ENCODE results near the gene AP1S3. TPM values are rescaled to one million over a fixed set of nuclear protein-coding genes. Genes with fewer than 3 reads are reported as not detected.

AP1S3 gene
- total and polyA plus RNA-seq, 7 donors, result 0.05 to 0.69 (median 0.10) TPM; not detected in 2

DNA sequence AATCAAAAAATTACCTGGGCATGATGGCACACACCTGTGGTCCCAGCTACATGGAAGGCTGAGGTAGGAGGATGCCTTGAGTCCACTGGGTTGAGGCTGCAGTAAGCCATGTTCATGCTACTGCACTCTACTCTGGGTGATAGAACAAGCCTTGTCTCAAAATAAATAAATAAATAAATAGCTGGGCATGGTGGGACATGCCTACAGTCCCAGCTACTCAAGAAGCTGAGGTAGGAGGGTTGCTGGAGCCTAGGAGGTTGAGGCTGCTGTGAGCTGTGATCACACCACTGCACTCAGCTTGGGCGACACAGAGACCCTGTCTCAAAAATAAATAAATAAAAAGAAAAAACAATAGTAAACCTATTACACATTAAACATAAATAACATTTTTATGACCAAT lies 3.0 kb downstream of the AP1S3 start:
- peaks cover 4% of the 10 kb centered on the region for H3K4me1 ChIP-seq
- peaks cover 0 to 3% (median 3%) of the 10 kb centered on the region in 3 donors for H3K27me3 ChIP-seq (ENCODE audit: insufficient read depth in 3 of 3, low read length in 2 of 3)
- no peaks in the 10 kb centered on the region for H3K9me3 ChIP-seq
- no peaks in the 10 kb centered on the region for H3K36me3 ChIP-seq (ENCODE audit: insufficient read depth in 1 of 2, low read depth in 1 of 2)
- H3K27ac ChIP-seq, result no peak overlapping the region
- H3K4me3 ChIP-seq, result no peak overlapping the region
- no peak for DNase-seq
- 97 to 100% (median 100%) methylated on average over 1 of the region's 1 CpG for whole genome bisulfite sequencing, 3 donors
- ATAC-seq, result no peak
- TF ChIP-seq, protein P1, sequence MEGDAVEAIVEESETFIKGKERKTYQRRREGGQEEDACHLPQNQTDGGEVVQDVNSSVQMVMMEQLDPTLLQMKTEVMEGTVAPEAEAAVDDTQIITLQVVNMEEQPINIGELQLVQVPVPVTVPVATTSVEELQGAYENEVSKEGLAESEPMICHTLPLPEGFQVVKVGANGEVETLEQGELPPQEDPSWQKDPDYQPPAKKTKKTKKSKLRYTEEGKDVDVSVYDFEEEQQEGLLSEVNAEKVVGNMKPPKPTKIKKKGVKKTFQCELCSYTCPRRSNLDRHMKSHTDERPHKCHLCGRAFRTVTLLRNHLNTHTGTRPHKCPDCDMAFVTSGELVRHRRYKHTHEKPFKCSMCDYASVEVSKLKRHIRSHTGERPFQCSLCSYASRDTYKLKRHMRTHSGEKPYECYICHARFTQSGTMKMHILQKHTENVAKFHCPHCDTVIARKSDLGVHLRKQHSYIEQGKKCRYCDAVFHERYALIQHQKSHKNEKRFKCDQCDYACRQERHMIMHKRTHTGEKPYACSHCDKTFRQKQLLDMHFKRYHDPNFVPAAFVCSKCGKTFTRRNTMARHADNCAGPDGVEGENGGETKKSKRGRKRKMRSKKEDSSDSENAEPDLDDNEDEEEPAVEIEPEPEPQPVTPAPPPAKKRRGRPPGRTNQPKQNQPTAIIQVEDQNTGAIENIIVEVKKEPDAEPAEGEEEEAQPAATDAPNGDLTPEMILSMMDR (IDR thresholded peaks at IDR 0.05), result no peak
- intact Hi-C loops (cut with DNase I), result no loop called here

DNA sequence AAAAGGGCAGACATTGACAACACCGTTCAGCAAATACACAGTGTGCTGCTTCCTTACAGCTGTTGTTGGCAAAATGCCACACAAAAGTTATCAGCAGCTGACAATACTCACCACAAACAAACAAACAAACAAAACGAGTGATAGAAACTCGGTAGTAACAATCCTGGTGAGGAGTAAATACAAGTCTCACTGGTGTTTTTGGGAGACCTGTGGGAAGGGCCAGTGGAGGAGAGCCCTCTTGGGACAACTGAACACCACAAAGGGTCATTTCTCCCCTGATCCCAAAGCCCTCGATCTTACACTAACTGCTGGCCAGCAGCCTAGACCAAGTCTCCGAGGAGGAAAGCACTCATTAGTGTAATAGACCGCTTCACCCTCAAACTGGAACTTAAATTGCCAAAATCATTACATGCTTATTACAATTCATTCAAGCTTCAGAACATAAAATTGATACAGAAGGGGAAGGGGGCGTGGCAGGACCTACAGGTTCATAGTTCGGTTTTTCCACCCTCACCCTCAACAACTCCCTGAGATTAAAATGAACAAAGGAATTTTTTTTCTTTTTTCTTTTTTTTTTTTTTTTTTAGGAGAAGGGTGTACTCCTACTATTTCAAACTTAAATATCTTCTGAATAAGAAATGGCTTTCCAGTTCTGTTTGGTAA lies 5.0 kb downstream of the AP1S3 start:
- DNase-seq (no peak), ATAC-seq (no peak)
- 16 to 27% (median 26%) methylated on average over 8 of the region's 8 CpGs for WGBS, 3 donors
- no peaks in the 10 kb centered on the region for H3K36me3 ChIP-seq (ENCODE audit: insufficient read depth in 1 of 2, low read depth in 1 of 2)
- H3K4me1 ChIP-seq, result peaks cover 4% of the 10 kb centered on the region
- peaks cover 0 to 3% (median 3%) of the 10 kb centered on the region in 3 donors for H3K27me3 ChIP-seq (ENCODE audit: insufficient read depth in 3 of 3, low read length in 2 of 3)
- intact Hi-C loops (cut with DNase I), result no loop called here
- no peak overlapping the region for H3K27ac ChIP-seq
- H3K9me3 ChIP-seq, result no peaks in the 10 kb centered on the region
- TF ChIP-seq, protein P1 (IDR thresholded peaks at IDR 0.05), result no peak
- no peak overlapping the region for H3K4me3 ChIP-seq

DNA sequence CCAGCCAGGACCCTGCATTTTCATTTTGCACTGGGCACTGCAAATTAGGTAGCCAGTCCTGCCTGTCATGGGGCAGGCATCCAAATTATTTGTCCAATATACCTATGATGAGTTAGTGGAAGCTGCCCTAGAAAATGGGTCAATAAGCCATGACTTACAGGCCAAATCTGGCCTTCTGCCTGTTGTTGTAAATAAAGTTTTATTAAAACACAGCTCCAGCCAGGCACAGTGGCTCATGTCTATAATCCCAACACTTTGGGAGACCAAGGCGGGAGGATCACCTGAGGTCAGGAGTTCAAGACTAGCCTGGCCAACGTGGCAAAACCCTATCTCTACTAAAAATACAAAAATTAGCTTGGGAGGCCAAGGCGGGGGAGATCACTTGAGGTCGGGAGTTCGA lies 8.3 kb downstream of the AP1S3 start:
- 90 to 95% (median 94%) methylated on average over 5 of the region's 5 CpGs for WGBS, 3 donors

DNA sequence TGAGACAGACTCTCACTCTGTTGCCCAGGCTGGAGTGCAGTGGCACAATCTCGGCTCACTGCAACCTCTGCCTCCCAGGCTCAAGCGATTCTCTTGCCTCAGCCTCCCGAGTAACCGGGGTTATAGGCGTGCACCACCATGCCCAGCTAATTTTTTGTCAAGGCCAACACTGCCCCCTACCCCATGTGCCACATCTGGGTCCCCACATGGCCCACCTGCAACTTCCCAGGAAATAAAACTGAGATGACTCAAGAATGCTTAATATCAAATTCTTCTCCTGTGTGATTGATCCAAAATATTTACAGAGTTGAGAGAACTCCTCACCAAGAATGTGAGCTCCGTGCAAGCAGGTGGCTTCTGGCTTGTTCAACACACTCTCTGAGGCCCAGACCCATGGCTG lies 9.1 kb downstream of the AP1S3 start:
- DNase-seq (no peak), ATAC-seq (no peak)
- WGBS, 3 donors, result 87 to 91% (median 90%) methylated on average over 6 of the region's 6 CpGs
- Histone ChIP-seq H3K9me3 (no peaks in the 10 kb centered on the region), H3K27me3 (ENCODE audit: insufficient read depth in 3 of 3, low read length in 2 of 3) (no peaks in the 10 kb centered on the region), H3K36me3 (ENCODE audit: insufficient read depth in 1 of 2, low read depth in 1 of 2) (no peaks in the 10 kb centered on the region), H3K4me1 (no peaks in the 10 kb centered on the region), H3K4me3 (no peak overlapping the region), H3K27ac (no peak overlapping the region)
- intact Hi-C loops (cut with DNase I), result no loop called here
- TF ChIP-seq, protein P1 (IDR thresholded peaks at IDR 0.05), result no peak

More for the DNA sequence above, 8.3 kb downstream of the AP1S3 start:
- no peak overlapping the region for H3K4me3 ChIP-seq
- DNase-seq (no peak), ATAC-seq (no peak)
- TF ChIP-seq, protein P1 (IDR thresholded peaks at IDR 0.05), result no peak
- no peaks in the 10 kb centered on the region for H3K4me1 ChIP-seq
- H3K36me3 ChIP-seq (ENCODE audit: insufficient read depth in 1 of 2, low read depth in 1 of 2), result no peaks in the 10 kb centered on the region
- no peak overlapping the region for H3K27ac ChIP-seq
- H3K27me3 ChIP-seq (ENCODE audit: insufficient read depth in 3 of 3, low read length in 2 of 3), result no peaks in the 10 kb centered on the region
- no peaks in the 10 kb centered on the region for H3K9me3 ChIP-seq
- intact Hi-C loops (cut with DNase I), result no loop called here

DNA sequence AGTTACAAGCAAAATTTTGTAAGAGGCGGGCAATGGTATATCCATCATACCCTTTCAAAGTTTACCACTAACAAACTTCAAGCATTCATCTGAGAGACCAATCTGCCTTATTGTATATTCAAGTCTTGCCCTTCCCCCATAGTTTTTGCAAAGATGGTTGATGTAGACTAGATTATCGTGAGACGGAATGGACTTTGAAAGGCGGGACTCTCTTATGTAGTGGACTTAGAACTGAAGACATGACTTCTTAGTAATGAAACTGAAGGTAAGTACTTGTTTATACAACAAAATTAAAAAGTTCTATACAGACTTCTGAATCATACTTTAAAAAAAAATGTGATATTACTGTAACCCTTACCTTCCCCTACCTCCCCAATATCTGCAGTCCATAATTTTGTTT lies 10.4 kb downstream of the AP1S3 start:
- Histone ChIP-seq H3K27me3 (ENCODE audit: insufficient read depth in 3 of 3, low read length in 2 of 3) (no peaks in the 10 kb centered on the region), H3K9me3 (no peaks in the 10 kb centered on the region), H3K4me1 (no peaks in the 10 kb centered on the region), H3K4me3 (no peak overlapping the region), H3K27ac (no peak overlapping the region), H3K36me3 (ENCODE audit: insufficient read depth in 1 of 2, low read depth in 1 of 2) (no peaks in the 10 kb centered on the region)
- intact Hi-C loops (cut with DNase I), result no loop called here
- ATAC-seq, result no peak
- TF ChIP-seq, protein P1 (IDR thresholded peaks at IDR 0.05), result no peak
- 71 to 81% (median 79%) methylated on average over 4 of the region's 4 CpGs for WGBS, 3 donors
- no peak for DNase-seq

All from psoas muscle (tissue), 8 donors.